Measurements from ENCODE around the gene ETV5.

The ETV5 gene

DNA sequence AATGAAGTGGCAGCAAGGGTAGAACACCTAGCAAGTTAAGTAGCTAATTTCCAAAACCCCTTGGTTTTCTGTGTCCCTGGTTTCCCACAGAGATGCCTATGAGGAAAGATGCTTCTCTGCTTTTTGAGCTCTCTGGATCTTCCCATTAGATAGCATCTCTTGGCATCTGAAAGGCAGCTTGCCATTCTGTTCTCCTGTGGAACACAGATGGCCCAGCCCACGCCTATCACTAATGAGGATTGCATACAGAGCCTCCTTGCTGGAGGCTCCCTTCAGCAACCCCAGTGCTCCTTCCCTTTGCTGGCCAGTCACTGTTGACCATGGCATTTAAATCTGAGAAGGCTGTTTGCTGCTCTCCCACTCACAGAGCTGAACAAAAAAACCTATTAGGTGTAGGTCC lies 34.4 kb upstream of the ETV5 start:
- TF ChIP-seq CTCF (IDR thresholded peaks at IDR 0.05), result no peak
- no peak overlapping the region for H3K27ac ChIP-seq
- no peaks in the 10 kb centered on the region for H3K36me3 ChIP-seq (ENCODE audit: control insufficient read depth, insufficient read depth, low read length)

GRCh38 chr3:186142393-186142932 lies 33.6 kb upstream of the ETV5 start:
- no peak overlapping the region for H2AFZ ChIP-seq
- H3K4me3 ChIP-seq (ENCODE audit: low read depth, low read length), result no peak overlapping the region
- no peaks in the 10 kb centered on the region for H3K27me3 ChIP-seq (ENCODE audit: control insufficient read depth, insufficient read depth, low read length)
- H3K9me3 ChIP-seq (ENCODE audit: control insufficient read depth, low read length), result no peaks in the 10 kb centered on the region
- H3K4me2 ChIP-seq (ENCODE audit: low read length), result no peak overlapping the region
- H3K79me2 ChIP-seq, result no peaks in the 10 kb centered on the region
- H3K27ac ChIP-seq, result no peak overlapping the region
- H3K36me3 ChIP-seq (ENCODE audit: control insufficient read depth, insufficient read depth, low read length), result no peaks in the 10 kb centered on the region
- no peak for TF ChIP-seq CTCF (IDR thresholded peaks at IDR 0.05)
- no peaks in the 10 kb centered on the region for H3K4me1 ChIP-seq
- H3K9ac ChIP-seq, result no peak overlapping the region

More for the DNA sequence above, 34.4 kb upstream of the ETV5 start:
- H3K9me3 ChIP-seq (ENCODE audit: control insufficient read depth, low read length), result no peaks in the 10 kb centered on the region
- H3K4me2 ChIP-seq (ENCODE audit: low read length), result no peak overlapping the region
- no peak overlapping the region for H3K4me3 ChIP-seq (ENCODE audit: low read depth, low read length)
- H3K4me1 ChIP-seq, result no peaks in the 10 kb centered on the region
- H3K27me3 ChIP-seq (ENCODE audit: control insufficient read depth, insufficient read depth, low read length), result no peaks in the 10 kb centered on the region
- H3K9ac ChIP-seq, result no peak overlapping the region
- H3K79me2 ChIP-seq, result no peaks in the 10 kb centered on the region
- H2AFZ ChIP-seq, result no peak overlapping the region

- H3K4me1 ChIP-seq, result no peaks in the 10 kb centered on the region
- no peaks in the 10 kb centered on the region for H3K9me3 ChIP-seq (ENCODE audit: control insufficient read depth, low read length)
- no peaks in the 10 kb centered on the region for H3K27me3 ChIP-seq (ENCODE audit: control insufficient read depth, insufficient read depth, low read length)
- no peak overlapping the region for H2AFZ ChIP-seq
- TF ChIP-seq CTCF (IDR thresholded peaks at IDR 0.05), result no peak
- H3K4me3 ChIP-seq (ENCODE audit: low read depth, low read length), result no peak overlapping the region
- H3K79me2 ChIP-seq, result no peaks in the 10 kb centered on the region
- no peak overlapping the region for H3K4me2 ChIP-seq (ENCODE audit: low read length)
- no peak overlapping the region for H3K9ac ChIP-seq
- no peak overlapping the region for H3K27ac ChIP-seq
- H3K36me3 ChIP-seq (ENCODE audit: control insufficient read depth, insufficient read depth, low read length), result no peaks in the 10 kb centered on the region
Observed at GRCh38 chr3:186141790-186142189, 32.9 kb upstream of the ETV5 start.

GRCh38 chr3:186138272-186138981 lies 29.5 kb upstream of the ETV5 start:
- no peaks in the 10 kb centered on the region for H3K9me3 ChIP-seq (ENCODE audit: control insufficient read depth, low read length)
- H2AFZ ChIP-seq, result no peak overlapping the region
- H3K9ac ChIP-seq, result no peak overlapping the region
- no peak overlapping the region for H3K27ac ChIP-seq
- H3K27me3 ChIP-seq (ENCODE audit: control insufficient read depth, insufficient read depth, low read length), result no peaks in the 10 kb centered on the region
- TF ChIP-seq CTCF (IDR thresholded peaks at IDR 0.05), result no peak
- no peak overlapping the region for H3K4me2 ChIP-seq (ENCODE audit: low read length)
- no peaks in the 10 kb centered on the region for H3K4me1 ChIP-seq
- H3K4me3 ChIP-seq (ENCODE audit: low read depth, low read length), result no peak overlapping the region
- no peaks in the 10 kb centered on the region for H3K36me3 ChIP-seq (ENCODE audit: control insufficient read depth, insufficient read depth, low read length)
- no peaks in the 10 kb centered on the region for H3K79me2 ChIP-seq

Data from parathyroid adenoma (tissue), 2 donors.